Tibial nerve (tissue), 3 donors: Measurements from ENCODE around the gene GRB2.

Experiments used
- POLR2A ChIP-seq, 2 donors: fragments of 450-650 bp; IDR thresholded peaks; one replicate each; pipeline ENCODE4 v1.6.1; 2017; ENCODE audit warnings: antibody characterized with exemption in 2 of 2, mild to moderate bottlenecking in 2 of 2, moderate library complexity in 2 of 2
- TF ChIP-seq, protein P1 (sequence below), 5 experiments: fragments of 200-600 bp in 3 of 5; fragments of 450-650 bp in 2 of 5; sonication (generic) in 3 of 5; IDR thresholded peaks; one replicate each; pipeline ENCODE4 v1.5.1; 2016 to 2019; ENCODE audit warnings: antibody characterized with exemption in 5 of 5, mild to moderate bottlenecking in 3 of 5, moderate library complexity in 2 of 5

DNA sequence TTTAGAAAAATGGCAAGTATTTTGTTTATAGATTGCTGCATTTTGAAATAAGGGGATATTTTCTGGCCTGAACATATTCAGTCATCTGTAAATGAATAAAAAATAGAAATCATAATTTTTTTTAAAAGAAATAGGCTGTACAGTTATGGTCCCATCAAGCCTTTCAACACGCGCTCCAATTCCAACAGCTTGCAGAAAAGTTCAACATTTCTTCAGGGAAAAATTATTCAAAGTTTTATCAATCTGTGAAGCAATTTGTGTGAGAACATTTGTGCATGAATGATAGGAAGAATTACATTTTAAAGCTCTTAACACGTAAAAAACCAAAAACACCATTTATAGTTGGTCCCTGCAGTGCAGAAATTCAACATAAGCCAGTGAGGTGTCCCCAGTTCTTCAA, 65.5 kb downstream of the GRB2 start:
- TF ChIP-seq, protein P1, sequence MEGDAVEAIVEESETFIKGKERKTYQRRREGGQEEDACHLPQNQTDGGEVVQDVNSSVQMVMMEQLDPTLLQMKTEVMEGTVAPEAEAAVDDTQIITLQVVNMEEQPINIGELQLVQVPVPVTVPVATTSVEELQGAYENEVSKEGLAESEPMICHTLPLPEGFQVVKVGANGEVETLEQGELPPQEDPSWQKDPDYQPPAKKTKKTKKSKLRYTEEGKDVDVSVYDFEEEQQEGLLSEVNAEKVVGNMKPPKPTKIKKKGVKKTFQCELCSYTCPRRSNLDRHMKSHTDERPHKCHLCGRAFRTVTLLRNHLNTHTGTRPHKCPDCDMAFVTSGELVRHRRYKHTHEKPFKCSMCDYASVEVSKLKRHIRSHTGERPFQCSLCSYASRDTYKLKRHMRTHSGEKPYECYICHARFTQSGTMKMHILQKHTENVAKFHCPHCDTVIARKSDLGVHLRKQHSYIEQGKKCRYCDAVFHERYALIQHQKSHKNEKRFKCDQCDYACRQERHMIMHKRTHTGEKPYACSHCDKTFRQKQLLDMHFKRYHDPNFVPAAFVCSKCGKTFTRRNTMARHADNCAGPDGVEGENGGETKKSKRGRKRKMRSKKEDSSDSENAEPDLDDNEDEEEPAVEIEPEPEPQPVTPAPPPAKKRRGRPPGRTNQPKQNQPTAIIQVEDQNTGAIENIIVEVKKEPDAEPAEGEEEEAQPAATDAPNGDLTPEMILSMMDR (IDR thresholded peaks at IDR 0.05): no peak
- TF ChIP-seq POLR2A (IDR thresholded peaks at IDR 0.05): no peak
